ENCODE results near the gene RERGL.

- TF ChIP-seq POLR2A (IDR thresholded peaks at IDR 0.05) (no peak), CTCF (IDR thresholded peaks at IDR 0.05) (no peak), POLR2AphosphoS5 (IDR thresholded peaks at IDR 0.05) (no peak)
These were observed 30.9 kb upstream of the RERGL start for GRCh38 chr12:18120899-18121298.

All from prostate gland (tissue), 2 donors.